ENCODE data around the gene C5orf24.

GRCh38 chr5:134904610-134905245 lies 59.0 kb downstream of the C5orf24 start, which contains the start of gene PCBD2:
- TF ChIP-seq CTCF (IDR thresholded peaks at IDR 0.05) = peak; percentile 84 to 92 (median 88)
- TF ChIP-seq POLR2A (IDR thresholded peaks at IDR 0.05) = no peak

Data from testis (tissue), 2 donors.